Activated CD4-positive, alpha-beta T cell treated with anti-CD3 and anti-CD28 coated beads for 36 hours (primary cell): ENCODE data around the gene PRDX3. TPM values are rescaled to one million over a fixed set of nuclear protein-coding genes. Genes with fewer than 3 reads are reported as not detected.
A peak's percentile ranks its signal among the peaks of the same experiment; 100 is the strongest.
"Not testable (repeated sequence)": the region's sequence is repeated elsewhere in the genome, so short reads cannot be mapped to it uniquely, and the experiment has no call there.

Experiments
- ATAC-seq: fragments of 200-7000 bp; cut with Tn5 transposase; one replicate; pipeline ENCODE4 v1.10.0; 2021; ENCODE audit warnings: mild to moderate bottlenecking, moderate library complexity
- CTCF ChIA-PET: fragments of 350-600 bp; sonication (Branson Sonifier 250); formaldehyde crosslinking; loops from one replicate; lab custom pipeline; 2021; ENCODE audit warnings: antibody characterized with exemption; lab: Charles Lee
- POLR2A ChIA-PET: fragments of 350-600 bp; sonication (Branson Sonifier 250); formaldehyde crosslinking; loops from one replicate; lab custom pipeline; 2021; ENCODE audit warnings: antibody characterized with exemption, inconsistent platforms; lab: Charles Lee
- DNase-seq: peaks from one replicate; pipeline ENCODE4 v3.0.0-alpha.2; 2020
- H3K27ac Mint-ChIP-seq: one replicate; pipeline ENCODE4 v1.8.0; 2021; ENCODE audit warnings: mixed read lengths
- H3K27me3 Mint-ChIP-seq: one replicate; pipeline ENCODE4 v1.8.0; 2021; ENCODE audit warnings: mixed read lengths
- H3K36me3 Mint-ChIP-seq: one replicate; pipeline ENCODE4 v1.8.0; 2021; ENCODE audit warnings: low read depth, mixed read lengths
- H3K4me1 Mint-ChIP-seq: one replicate; pipeline ENCODE4 v1.8.0; 2021; ENCODE audit warnings: mixed read lengths
- H3K4me3 Mint-ChIP-seq: one replicate; pipeline ENCODE4 v1.8.0; 2021; ENCODE audit warnings: mild to moderate bottlenecking, moderate library complexity, mixed read lengths
- H3K9me3 Mint-ChIP-seq: one replicate; pipeline ENCODE4 v1.8.0; 2021; ENCODE audit warnings: low read depth, mixed read lengths
- intact Hi-C, 2 experiments: fragments of 100-400 bp; cut with DNase I in 1 of 2; cut with micrococcal nuclease in 1 of 2; formaldehyde crosslinking; loops; one replicate each; pipeline versions ENCODE4 v1.14.2 to v1.15.1; 2022 to 2024; cut with DNase I, micrococcal nuclease
- total RNA-seq, 2 experiments: library from RNA; stranded (reverse); gene quantifications; one replicate each; pipeline ENCODE4 v1.2.3, GENCODE V29; 2021

The PRDX3 gene
- total RNA-seq, 2 experiments from 2014 or later, result 160 to 217 TPM

DNA sequence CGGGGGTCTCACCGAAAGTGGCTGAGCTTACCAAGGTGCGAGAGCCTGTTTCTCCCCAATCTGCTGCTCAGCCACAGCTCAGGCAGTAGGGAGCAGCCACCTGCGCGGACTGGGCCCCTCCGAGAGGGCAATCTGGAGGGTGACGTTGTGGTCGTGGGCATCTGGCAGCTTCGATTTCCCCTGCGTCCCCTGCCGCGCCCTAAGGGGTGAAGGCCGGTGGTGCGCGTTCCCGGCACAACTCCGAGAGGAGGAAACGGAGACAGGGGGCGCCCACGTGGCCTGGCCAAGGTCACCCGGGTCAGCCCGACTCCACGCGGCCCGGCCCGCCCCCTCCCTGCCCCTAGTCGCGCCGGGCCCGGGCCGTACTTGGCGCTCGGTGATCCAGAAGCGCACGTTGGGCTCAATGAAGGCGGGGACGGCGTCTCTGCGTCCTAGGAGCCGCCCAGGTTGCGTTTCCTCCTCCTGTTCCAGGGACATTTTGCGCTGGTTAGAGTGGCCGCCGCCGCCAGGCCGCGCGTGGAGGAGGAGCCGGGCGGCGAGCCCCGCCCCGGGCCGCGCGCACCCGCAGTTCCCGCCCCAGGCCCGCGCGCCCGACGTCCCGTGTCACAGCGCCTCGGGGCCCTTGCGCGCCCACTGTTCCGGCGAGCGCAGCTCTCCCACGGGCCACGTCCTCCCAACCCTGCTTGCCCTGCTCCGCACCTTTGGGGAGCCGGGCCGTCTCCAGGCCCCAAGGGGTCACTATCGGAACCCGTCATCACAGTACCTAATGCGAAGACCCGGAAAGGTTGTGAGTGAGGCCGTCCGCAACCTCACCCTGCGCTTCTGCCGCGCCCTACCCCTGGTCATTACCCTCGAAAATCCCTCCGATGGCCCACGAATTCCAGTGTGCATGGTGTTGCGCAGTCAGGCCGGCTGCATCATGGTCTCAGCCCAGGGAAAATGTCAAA is 13.2 kb downstream of the PRDX3 start, which contains the start of gene SFXN4:
Gene SFXN4 (minus strand): TSS at position 544 of the 947 bp plus-strand sequence. CDS start 67 bp downstream, at position 477.
- Mint-ChIP-seq H3K4me1 (peaks cover 40% of the 10 kb centered on the region), H3K27ac (peak within 1 kb of the TSS; percentile 94), H3K27me3 (no peaks in the 10 kb centered on the region), H3K9me3 (no peaks in the 10 kb centered on the region), H3K4me3 (peak within 1 kb of the TSS; percentile 86), H3K36me3 (peaks cover 52% of the 10 kb centered on the region)
- ChIA-PET POLR2A (interaction anchor here (0.5 to 1.1 kb wide), 3 partner anchors 9 to 86 kb away, joined by 3 to 4 read pairs (median 3); no protein-coding TSS in a partner anchor), CTCF (interaction anchor here (1.0 to 1.5 kb wide), 5 partner anchors 15 to 139 kb away, joined by 3 to 7 read pairs (median 4); partner anchors contain the start of gene GRK5)
- intact Hi-C loops, result loop anchor here (1.0 to 2.0 kb wide), 8 partner anchors 13 to 708 kb away; partner anchors contain the start of genes DENND10 (in 2 of the 2), GRK5 (in 2 of the 2), PRDX3 (in 2 of the 2) and BAG3 (in 1 of the 2)
- ATAC-seq, result peak; percentile 94
- peak; percentile 87 for DNase-seq

GRCh38 chr10:119162452-119163092 is 16.0 kb downstream of the PRDX3 start:
- Mint-ChIP-seq H3K27ac (no peak overlapping the region), H3K36me3 (peaks cover 54% of the 10 kb centered on the region), H3K4me3 (no peak overlapping the region), H3K9me3 (no peaks in the 10 kb centered on the region), H3K4me1 (peaks cover 40% of the 10 kb centered on the region), H3K27me3 (no peaks in the 10 kb centered on the region)
- ChIA-PET CTCF (no interaction called here), POLR2A (no interaction called here)
- ATAC-seq (no peak), DNase-seq (no peak)
- intact Hi-C loops, result no loop called here

DNA sequence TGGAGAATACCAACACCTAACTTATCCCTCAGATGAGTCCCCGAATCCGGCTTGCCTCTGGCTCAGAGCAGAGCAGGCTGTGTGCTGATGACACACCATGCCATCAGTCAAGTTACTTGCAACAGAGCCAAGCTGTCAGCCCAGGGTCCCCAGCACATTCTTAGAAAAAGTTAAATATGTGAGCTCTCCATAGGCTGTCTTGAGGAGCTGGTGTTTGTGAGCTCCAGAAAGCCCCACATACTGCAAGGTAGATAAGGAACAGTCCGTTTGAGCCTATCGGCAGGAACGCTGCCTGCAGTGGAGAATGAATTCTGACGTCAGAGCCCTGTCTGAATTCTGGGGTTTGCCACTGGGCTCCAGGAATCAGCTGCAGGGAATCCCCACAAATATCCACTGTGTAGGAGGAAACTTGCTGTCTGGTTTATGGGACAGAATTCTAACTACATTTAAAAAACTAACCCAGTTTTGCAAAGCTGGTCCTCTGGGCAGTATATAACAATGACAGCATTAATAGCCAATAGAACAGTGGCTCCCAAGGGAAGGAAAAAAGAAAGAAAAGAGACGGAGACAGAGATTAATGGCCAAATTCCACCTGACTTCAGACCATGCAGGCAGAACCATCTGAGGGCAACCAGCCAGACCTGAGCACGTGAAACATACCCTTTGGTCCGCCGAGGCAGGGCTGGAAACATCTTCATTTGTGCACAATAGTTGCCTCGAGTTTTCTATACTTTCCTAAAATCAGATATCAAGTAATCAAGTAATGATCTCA is 16.7 kb downstream of the PRDX3 start:
- ATAC-seq (no peak), DNase-seq (no peak)
- H3K9me3 Mint-ChIP-seq, result no peaks in the 10 kb centered on the region
- peaks cover 37% of the 10 kb centered on the region for H3K4me1 Mint-ChIP-seq
- peaks cover 48% of the 10 kb centered on the region for H3K36me3 Mint-ChIP-seq
- intact Hi-C loops, result no loop called here
- ChIA-PET CTCF (interaction anchor here (0.6 to 1.4 kb wide), 2 partner anchors 31 to 67 kb away, joined by 3 read pairs; no protein-coding TSS in a partner anchor), POLR2A (no interaction called here)
- H3K4me3 Mint-ChIP-seq, result no peak overlapping the region
- H3K27ac Mint-ChIP-seq, result no peak overlapping the region
- H3K27me3 Mint-ChIP-seq, result no peaks in the 10 kb centered on the region

DNA sequence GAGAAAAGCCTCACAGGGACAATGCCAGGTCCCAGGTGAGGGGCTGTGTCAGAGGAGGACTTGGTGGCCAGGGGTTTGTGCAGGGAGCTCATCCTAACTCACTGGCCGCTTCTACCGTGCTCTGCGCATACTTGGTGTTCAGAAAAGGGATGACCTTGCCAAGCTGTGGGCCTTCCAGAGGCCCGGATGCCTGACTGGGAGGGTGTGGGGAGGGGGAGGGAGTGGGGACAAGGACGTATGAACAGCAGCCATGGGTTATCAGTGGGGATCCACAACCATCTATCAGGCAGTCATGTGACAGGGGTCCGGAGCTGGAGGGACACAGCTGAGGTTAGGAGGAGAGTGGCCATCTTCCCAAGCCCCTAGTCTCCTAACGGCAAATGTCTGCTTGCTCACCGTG is 19.3 kb downstream of the PRDX3 start:
- H3K27ac Mint-ChIP-seq, result no peak overlapping the region
- no peak overlapping the region for H3K4me3 Mint-ChIP-seq
- no peaks in the 10 kb centered on the region for H3K27me3 Mint-ChIP-seq
- CTCF ChIA-PET, result no interaction called here
- no peaks in the 10 kb centered on the region for H3K9me3 Mint-ChIP-seq
- POLR2A ChIA-PET, result no interaction called here
- H3K36me3 Mint-ChIP-seq, result peaks cover 59% of the 10 kb centered on the region
- peaks cover 18% of the 10 kb centered on the region for H3K4me1 Mint-ChIP-seq
- no peak for DNase-seq
- no peak for ATAC-seq
- intact Hi-C loops, result no loop called here

GRCh38 chr10:119153661-119154060 is 25.0 kb downstream of the PRDX3 start:
- peaks cover 52% of the 10 kb centered on the region for H3K36me3 Mint-ChIP-seq
- intact Hi-C loops, result no loop called here
- H3K27me3 Mint-ChIP-seq, result no peaks in the 10 kb centered on the region
- ChIA-PET POLR2A (no interaction called here), CTCF (interaction anchor here (0.7 kb wide), 1 partner anchor 119 kb away, joined by 3 read pairs; no protein-coding TSS in a partner anchor)
- ATAC-seq, result no peak
- DNase-seq, result no peak
- H3K27ac Mint-ChIP-seq, result no peak overlapping the region
- no peaks in the 10 kb centered on the region for H3K9me3 Mint-ChIP-seq
- H3K4me3 Mint-ChIP-seq, result no peak overlapping the region
- no peaks in the 10 kb centered on the region for H3K4me1 Mint-ChIP-seq

DNA sequence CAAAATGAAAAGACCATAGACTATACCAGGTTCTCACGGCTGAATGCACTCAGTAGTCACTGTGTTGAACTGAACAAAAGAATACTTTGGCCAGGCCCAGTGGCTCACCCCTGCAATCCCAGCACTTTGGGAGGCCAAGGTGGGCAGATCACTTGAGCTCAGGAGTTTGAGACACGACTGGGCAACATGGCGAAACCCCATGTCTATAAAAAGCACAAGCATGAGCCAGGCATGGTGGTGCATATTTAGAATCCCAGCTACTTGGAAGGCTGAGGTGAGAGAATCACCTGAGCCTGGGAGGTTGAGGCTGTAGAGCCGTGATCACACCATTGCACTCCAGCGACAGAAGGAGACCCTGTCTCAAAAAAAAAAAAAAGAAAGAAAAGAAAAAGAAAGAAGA is 25.6 kb downstream of the PRDX3 start:
- Mint-ChIP-seq H3K4me1 (no peaks in the 10 kb centered on the region), H3K27me3 (no peaks in the 10 kb centered on the region), H3K27ac (no peak overlapping the region), H3K36me3 (peaks cover 49% of the 10 kb centered on the region), H3K9me3 (no peaks in the 10 kb centered on the region), H3K4me3 (no peak overlapping the region)
- DNase-seq, result no peak
- intact Hi-C loops, result no loop called here
- ATAC-seq, result no peak
- ChIA-PET CTCF (interaction anchor here (0.5 kb wide), 1 partner anchor 14 kb away, joined by 3 read pairs; no protein-coding TSS in a partner anchor), POLR2A (no interaction called here)

GRCh38 chr10:119151601-119152000 is 27.0 kb downstream of the PRDX3 start:
- H3K27ac Mint-ChIP-seq, H3K27me3 Mint-ChIP-seq, ATAC-seq, intact Hi-C loops, H3K4me1 Mint-ChIP-seq, H3K9me3 Mint-ChIP-seq, DNase-seq, H3K4me3 Mint-ChIP-seq, POLR2A ChIA-PET: not testable (repeated sequence)
- CTCF ChIA-PET, result interaction anchor here (0.6 to 0.8 kb wide), 2 partner anchors 374 to 480 kb away, joined by 3 to 4 read pairs; no protein-coding TSS in a partner anchor
- peaks cover 50% of the 10 kb centered on the region for H3K36me3 Mint-ChIP-seq

- Mint-ChIP-seq H3K27ac (no peak overlapping the region), H3K36me3 (peaks cover 39% of the 10 kb centered on the region), H3K4me3 (no peak overlapping the region), H3K9me3 (no peaks in the 10 kb centered on the region), H3K4me1 (no peaks in the 10 kb centered on the region), H3K27me3 (no peaks in the 10 kb centered on the region)
- intact Hi-C loops, result no loop called here
- POLR2A ChIA-PET, result no interaction called here
- DNase-seq (peak; percentile 53), ATAC-seq (peak; percentile 44)
- CTCF ChIA-PET, result interaction anchor here (0.6 to 0.7 kb wide), 2 partner anchors 11 to 318 kb away, joined by 3 read pairs; no protein-coding TSS in a partner anchor
Measured at GRCh38 chr10:119149729-119150128, 28.9 kb downstream of the PRDX3 start.

GRCh38 chr10:119149157-119149556 is 29.5 kb downstream of the PRDX3 start:
- Mint-ChIP-seq H3K4me3 (no peak overlapping the region), H3K4me1 (no peaks in the 10 kb centered on the region), H3K27me3 (no peaks in the 10 kb centered on the region), H3K36me3 (peaks cover 35% of the 10 kb centered on the region), H3K27ac (no peak overlapping the region), H3K9me3 (no peaks in the 10 kb centered on the region)
- ATAC-seq, result no peak
- ChIA-PET CTCF (interaction anchor here (0.7 kb wide), 1 partner anchor 319 kb away, joined by 3 read pairs; no protein-coding TSS in a partner anchor), POLR2A (no interaction called here)
- intact Hi-C loops, result no loop called here
- DNase-seq, result no peak

DNA sequence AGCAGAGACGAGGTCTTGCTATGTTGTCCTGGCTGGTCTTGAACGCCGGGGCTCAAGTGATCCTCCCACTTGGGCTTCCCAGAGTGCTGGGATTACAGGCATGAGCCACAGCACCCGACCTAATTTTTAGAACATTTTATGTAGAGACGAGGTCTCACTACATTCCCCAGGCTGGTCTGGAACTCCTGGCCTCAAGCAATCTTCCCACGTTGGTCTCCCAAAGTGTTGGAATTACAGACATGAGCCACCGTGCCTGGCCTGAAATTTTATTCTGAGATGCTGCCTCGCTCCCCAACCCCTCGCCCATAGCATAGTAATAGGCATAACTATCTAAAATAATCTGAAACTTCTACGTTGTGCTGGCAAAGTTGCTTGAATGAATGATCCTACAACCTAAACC is 35.0 kb downstream of the PRDX3 start:
- CTCF ChIA-PET, result interaction anchor here (0.6 kb wide), 1 partner anchor 17 kb away, joined by 3 read pairs; no protein-coding TSS in a partner anchor
- DNase-seq (no peak), ATAC-seq (no peak)
- intact Hi-C loops, result no loop called here
- POLR2A ChIA-PET, result interaction anchor here (0.5 kb wide), 1 partner anchor 20 kb away, joined by 3 read pairs; no protein-coding TSS in a partner anchor
- Mint-ChIP-seq H3K4me1 (peaks cover 1% of the 10 kb centered on the region), H3K36me3 (peaks cover 46% of the 10 kb centered on the region), H3K27me3 (no peaks in the 10 kb centered on the region), H3K27ac (no peak overlapping the region), H3K9me3 (no peaks in the 10 kb centered on the region), H3K4me3 (no peak overlapping the region)
